NCI-H2227 treated with DMSO at 0.1 percent for 48 hours (cell line): ENCODE data around the gene ADA.
"Not testable (repeated sequence)": the region's sequence is repeated elsewhere in the genome, so short reads cannot be mapped to it uniquely, and the experiment has no call there.

Experiments
- DNase-seq: peaks from one replicate; lab custom pipeline; 2025; lab: John Stamatoyannopoulos, UW

ADA gene

DNA sequence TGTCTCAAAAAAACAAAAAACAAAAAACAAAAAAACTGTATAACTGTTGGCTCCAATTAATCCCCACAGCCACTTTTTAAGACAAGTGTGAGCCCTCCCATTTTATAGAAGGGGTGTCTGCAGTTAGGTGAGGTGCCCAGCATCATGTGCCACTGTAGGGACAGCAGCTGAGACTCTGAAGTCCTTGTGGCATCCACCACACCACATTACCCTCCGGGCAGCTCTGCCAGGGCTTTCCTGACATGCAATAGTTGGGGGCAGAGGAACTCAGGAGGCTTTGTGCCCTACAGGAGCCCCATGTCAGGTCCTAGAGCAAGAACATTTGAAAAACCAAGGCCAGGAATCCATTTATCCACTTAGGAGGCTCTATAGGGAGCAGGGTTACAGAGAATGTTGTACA lies 51.8 kb downstream of the ADA start:
- no peak for DNase-seq

GRCh38 chr20:44598423-44599305 lies 52.8 kb downstream of the ADA start:
- DNase-seq, result peak; percentile 36

DNA sequence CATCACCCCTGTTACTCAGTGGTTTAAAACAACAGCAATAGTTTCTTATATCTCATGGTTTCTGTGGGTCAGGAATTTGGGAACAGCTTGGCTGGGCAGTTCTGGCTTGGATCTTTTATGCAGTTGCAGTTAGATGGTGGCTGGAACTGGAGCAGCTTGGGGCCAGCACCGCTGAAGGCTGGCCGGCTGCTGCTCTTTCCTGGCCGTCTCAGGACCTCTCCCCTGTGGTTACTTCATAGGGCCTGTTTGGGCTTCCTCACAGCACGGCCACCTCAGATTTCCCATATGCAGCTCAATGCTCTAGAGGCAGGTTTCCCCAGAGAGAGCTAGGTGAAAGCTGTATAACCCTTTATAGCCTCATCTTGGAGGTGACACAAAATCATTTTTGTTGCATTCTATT lies 53.6 kb downstream of the ADA start:
- no peak for DNase-seq

DNA sequence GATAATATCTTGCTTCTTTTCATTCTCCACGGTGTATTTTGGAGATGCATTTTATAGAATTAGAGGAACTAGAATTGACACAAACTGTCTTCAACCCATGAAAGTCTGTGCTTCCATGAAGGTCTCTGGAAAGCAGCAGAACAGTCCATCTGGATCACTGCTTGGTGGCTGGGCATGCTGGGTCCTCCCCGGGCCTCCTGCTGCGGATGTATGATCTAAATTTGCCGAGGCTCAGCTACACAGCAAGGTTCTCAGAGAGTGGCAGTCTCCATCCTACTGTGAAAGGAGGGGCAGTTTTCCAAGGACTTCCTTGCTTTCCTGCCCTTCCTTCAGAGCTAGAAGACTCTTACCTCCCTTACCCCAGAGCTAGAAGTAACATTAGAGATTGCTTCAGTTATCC lies 54.0 kb downstream of the ADA start:
- no peak for DNase-seq

GRCh38 chr20:44596876-44597275 lies 54.6 kb downstream of the ADA start:
- DNase-seq, result no peak

DNA sequence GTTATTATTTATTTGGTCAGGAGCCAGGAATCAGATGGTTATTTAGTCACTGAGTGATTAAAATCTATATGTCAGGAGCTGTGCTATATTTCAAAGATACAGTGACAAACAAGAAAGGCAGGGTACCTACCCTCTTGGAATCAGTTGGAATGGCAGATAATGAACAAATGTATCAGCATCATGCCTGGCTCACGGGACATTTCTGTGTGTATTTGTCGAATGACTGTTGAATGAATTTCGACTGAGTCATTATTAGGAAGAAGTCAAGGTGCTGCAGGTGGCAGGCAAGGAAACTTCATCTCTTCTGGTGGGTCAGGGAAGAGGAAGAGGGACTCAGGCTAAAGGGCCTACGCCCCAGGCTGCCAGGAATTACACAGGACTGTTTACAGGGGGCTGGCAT lies 55.5 kb downstream of the ADA start:
- no peak for DNase-seq

DNA sequence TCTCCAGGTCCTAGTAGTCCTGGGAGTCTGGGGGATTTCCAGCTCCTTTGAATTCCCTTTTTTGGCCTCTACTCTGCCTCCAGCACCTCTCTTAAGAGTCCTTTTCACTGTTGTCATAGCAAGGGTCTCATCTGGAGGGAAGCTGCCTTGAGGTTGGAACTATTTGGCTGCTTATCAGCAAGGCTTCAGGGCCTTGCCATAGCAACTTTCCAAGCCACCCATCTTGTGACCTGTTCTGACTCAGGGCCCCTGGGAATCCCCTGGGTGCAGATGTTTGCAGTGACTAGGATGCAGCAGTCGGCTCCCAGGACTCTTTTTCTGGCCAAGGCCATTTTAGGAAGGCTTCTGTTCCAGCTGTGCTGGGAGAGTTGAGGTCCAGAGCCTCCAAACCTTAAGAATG lies 56.8 kb downstream of the ADA start:
- no peak for DNase-seq

DNA sequence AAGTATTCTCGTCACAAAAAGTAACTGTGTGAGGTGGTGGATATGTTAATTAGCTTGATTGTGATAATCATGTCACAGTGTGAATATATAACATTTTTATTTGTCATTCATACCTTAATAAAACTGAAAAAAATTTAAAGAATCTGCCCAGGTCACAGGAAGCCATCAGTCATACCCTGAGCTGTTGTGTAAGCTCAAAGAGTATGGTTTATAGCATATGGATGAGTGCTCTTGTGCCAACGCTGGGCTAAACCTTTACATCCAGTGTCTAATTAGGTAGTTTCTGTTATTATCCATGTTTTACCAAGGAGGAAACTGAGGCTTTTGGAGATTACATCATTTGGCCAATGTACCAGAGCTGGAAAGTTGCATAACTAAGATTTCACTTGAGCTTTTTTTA lies 57.7 kb downstream of the ADA start:
- DNase-seq, result no peak

DNA sequence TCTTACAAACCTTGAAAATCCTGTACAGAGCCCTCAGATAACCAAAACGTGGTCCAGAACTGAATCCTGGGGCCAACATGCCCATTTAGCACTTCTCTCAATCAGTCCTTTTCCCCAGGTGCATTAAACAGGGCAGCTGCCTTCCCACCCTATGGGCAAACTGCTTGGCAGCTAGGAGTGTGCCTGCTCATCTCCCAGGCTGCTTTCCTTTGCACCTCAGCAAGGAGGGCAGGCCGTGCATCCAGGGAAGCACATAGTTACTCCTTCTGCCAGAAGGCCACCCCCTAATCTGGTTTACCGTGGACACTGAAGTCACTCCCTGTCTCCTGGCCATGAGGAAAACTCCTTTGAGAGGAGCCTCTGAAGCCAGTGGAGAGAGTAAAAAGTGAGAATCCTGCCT lies 59.1 kb downstream of the ADA start:
- no peak for DNase-seq

DNA sequence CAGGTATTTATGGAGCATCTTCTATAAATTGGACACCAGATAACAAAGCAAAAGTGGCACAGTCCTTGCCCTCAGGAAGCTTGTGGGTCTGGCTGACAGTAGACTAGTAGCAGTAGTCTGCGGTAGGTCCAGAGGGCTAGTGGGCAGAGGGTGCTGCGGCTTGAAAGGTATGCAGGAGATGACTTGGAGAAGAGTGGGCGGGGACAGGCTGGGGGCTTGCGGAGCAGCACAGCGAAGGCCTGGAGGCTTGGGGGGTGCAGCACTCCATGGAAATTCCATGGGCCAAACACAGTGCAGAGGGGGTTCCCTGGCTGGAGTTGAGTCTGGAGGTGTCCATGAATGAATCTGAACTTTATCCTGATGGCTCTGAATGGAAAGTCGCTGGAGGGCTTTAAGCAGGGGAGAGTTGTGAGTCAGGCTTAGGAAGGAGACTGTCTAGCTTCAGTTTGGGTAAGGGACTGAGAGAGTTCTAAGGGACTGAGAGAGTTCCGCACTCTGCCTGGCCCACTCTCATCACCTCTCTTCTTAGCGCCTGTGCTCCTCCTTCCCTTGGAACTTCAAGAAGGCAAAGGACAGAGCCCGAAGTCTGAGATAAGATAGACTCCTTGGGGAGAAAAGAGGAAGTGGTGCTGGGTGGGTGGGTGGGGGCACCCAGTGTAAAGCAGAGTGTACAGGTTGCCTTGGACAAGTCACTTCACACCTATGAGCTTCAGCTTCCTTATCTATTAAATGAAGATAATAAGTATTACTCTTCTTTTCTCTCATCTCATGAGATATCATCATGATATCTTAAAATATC lies 60.3 kb downstream of the ADA start:
- DNase-seq, result no peak

GRCh38 chr20:44589537-44589936 lies 62.0 kb downstream of the ADA start:
- no peak for DNase-seq

- DNase-seq, result not testable (repeated sequence)
Measured at GRCh38 chr20:44588321-44588720, 63.2 kb downstream of the ADA start.

DNA sequence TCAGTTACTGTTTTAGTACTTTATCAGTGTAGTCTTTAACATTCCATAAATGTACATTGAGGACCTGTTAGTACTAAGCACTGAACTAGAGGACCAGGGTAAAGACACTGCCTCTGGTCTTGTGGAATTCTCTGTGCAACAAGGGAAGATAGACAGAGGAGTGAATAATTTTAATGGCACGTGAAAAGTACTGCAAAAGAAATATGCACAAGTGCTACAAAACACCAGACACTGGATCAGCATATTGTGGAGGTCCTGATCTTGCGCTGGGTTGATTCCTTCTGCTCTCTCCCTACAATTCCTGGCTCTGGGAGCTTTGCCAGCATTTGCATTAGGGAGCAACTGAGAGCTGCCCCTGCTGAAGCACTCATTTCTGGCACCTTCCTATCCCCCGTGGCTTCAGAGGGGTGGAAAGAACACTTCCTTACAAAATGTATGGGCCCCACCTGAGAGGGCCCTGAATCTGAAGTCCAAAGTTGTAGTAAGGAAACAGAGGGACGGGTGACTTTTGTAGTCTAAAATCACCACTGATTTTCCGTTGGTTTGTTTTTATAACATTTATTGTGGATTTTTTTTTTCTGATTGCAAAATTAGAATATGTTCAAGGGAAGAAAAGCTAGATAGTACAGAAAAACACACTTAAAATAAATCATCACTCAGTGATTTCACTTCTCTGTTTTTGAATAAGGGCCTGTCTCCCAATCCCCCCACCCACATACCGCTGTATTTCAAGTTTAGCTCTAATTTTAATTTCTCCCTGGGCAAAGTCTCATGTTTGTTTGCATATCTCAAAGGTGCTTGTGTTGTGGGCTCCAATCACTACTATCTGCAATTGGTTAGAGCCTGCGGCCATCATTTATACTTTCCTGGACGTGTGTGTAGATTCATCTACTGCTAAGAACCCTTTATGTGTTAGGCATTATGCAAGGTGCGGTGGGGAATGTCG lies 64.2 kb downstream of the ADA start:
- no peak for DNase-seq

DNA sequence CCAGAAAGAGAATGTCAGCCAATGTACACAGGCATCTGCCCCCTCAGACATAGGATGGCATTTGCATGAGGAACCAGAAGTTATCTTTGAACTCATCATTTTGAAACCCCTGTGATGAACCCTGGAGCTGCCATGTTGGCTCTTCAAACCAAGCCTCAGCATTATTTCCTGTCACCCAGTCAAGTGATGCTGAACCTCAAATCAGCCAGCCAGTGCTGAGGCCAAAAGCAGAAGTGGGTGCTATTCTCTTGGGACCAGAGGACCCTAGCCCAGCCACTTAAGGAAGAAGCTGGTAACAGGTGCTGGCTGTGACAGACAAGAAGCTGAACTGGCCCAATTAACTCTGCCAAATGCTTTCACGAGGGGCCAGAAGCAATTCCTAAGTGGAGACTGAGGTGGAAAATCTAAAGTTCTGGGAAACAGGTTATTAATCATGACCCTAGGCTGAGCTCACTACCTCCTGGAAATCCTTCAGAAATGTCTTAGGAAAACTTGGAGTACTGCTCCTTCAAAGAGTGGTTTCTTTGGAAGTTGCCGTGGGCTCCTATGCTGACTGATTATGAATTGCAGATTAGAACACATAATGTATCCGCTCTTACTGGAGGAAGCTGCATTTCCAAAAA lies 65.1 kb downstream of the ADA start:
- DNase-seq, result no peak

DNA sequence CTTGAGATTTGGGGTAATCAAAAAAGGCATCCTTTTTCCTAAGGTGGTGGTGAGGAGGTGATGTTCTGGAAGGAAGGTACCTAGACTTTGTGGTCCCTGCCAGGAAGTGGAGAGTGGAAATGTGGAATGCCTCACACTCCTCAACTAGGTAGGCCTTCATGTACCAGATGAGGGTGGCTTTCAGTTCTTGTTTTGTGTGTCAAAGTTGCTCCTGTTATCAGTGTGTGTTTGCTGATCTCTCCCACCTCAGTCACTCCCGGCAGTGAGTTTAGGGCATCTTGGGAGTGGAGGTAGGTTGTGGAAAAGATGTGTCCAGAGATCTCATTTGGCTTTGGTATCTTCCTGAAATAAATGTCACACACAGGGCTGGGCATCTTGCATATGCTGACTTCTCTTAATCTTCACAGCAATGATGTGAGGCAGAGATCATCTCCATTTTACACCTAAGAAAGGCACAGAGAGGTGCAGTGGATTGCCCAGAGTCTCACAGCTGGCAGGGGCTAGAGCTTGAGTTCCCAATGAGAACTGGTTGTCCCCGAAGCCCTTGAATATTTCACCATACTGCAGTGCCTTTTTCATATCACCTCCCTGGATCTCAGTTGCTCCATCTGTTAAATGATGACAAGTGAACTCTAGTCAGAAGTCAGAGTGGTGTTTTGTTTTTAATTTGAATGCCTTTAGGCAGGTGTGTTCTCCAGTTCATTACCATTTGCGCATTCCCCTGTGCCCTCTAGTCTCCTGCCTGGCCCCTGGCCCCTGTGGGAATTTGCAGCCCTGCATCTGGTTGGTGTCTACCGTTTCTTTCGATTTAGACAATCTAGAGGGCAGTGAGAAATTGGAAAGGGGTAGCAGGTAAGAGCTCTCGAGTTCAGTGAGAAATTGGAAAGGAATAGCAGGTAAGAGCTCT lies 66.2 kb downstream of the ADA start:
- DNase-seq, result no peak

GRCh38 chr20:44584162-44584561 lies 67.3 kb downstream of the ADA start:
- no peak for DNase-seq

DNA sequence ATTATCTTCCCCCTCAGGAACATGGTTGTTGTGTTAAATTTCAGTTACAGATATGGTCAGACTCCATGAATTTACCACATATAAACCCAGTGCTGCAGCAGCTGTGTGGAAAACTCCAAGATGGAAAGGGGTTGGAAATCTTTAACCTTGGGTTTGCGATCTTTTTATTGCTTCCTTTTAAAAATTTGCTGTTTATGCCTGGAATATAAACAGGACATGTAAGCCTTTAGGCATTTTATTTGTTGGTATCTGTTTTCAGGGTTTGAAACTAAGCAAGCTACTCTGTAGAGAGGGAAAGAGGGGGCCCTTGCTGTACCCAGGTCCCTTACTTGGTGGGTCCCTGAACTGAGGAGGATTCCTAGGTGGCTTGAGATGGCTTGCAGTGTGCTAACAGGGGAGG lies 68.3 kb downstream of the ADA start:
- no peak for DNase-seq

DNA sequence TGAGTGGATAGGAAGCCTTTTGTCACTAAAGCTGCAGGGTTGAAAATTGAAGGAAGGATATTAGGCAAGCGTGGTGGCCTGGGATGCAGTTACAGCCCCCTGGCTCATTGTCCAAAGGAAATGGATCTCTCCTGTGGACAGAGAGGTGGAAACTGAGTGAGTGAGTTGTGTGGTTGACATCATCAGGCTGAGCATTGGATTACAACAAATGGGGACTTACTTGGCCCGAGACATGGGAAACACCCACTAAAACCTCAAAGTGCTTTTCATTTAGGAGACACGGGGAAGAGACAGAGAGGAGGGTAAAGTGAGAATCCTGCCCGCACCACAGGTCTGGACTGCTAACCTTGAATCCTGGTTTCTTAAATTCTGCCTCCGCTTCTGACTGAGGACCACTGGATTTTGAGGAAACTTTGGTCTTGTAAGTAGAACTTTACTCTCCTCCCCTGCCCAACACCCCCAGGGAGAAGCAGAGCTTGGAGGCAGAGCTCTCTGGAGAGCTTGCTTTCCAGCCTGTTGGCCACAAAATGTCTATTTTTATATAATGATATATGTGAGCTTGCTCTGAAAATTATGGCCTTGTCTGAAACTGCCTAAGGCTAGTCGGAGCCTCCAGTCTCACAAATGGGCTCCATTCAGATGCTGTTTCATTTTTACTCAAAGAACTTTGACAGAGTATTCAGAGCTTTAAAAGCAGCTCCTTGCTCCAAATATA lies 69.0 kb downstream of the ADA start, which contains the start of gene PKIG:
PKIG (plus strand) TSS at position 269 of the 715 bp plus-strand sequence. CDS start 31,978 bp downstream, outside the sequence.
- peak; percentile 58 for DNase-seq

- no peak for DNase-seq
Measured at GRCh38 chr20:44581515-44581914, 70.0 kb downstream of the ADA start.
